ENCODE data around the gene MTARC1. TPM values are rescaled to one million over a fixed set of nuclear protein-coding genes. Genes with fewer than 3 reads are reported as not detected.

MTARC1 gene
- total RNA-seq, 1 experiment from 2014 or later = 0.74 TPM

GRCh38 chr1:220770245-220770913, 16.3 kb upstream of the MTARC1 start:
- TF ChIP-seq TCF7L2 (IDR thresholded peaks at IDR 0.05; ENCODE audit: low read depth, low read length) (no peak), REST (IDR thresholded peaks at IDR 0.05; ENCODE audit: insufficient read depth in 1 of 2, low read depth in 2 of 2, low read length in 1 of 2) (no peak), POLR2AphosphoS5 (IDR thresholded peaks at IDR 0.05; ENCODE audit: low read depth, low read length) (no peak), CTCF (IDR thresholded peaks at IDR 0.05) (no peak), SIN3A (IDR thresholded peaks at IDR 0.05; ENCODE audit: borderline replicate concordance, insufficient read depth, low read depth, low read length) (no peak)
- no peak for DNase-seq (ENCODE audit: low read depth, low spot score)
- in situ Hi-C loops (cut with HindIII; ENCODE audit: low pct_unique_long_range_greater_than_20kb, low sequenced_read_pairs) = no loop called here
- no peak overlapping the region for H3K4me3 ChIP-seq (ENCODE audit: low read depth in 2 of 2, low read length in 2 of 2)
- no peaks in the 10 kb centered on the region for H3K27me3 ChIP-seq (ENCODE audit: control insufficient read depth, insufficient read depth, low read length)
- intact Hi-C loops (cut with micrococcal nuclease; ENCODE audit: unreplicated experiment) = loop anchor here (10.0 kb wide), 1 partner anchor 246 kb away; the partner anchor contains the start of gene MARK1
- no peaks in the 10 kb centered on the region for H3K4me1 ChIP-seq (ENCODE audit: control insufficient read depth, insufficient read depth, low read length)
- H3K27ac ChIP-seq (ENCODE audit: low read length) = no peak overlapping the region
- POLR2A ChIA-PET = no interaction called here
- ATAC-seq = no peak
- H3K9me3 ChIP-seq (ENCODE audit: control insufficient read depth, insufficient read depth, low read depth, low read length) = no peaks in the 10 kb centered on the region
- no peaks in the 10 kb centered on the region for H3K36me3 ChIP-seq (ENCODE audit: control insufficient read depth, insufficient read depth, low read length)
- CTCF ChIA-PET = no interaction called here
- no TSS peak for BruUV-seq (replicated peaks)

- no peak for ATAC-seq
- Histone ChIP-seq H3K4me3 (ENCODE audit: low read depth in 2 of 2, low read length in 2 of 2) (no peak overlapping the region), H3K4me1 (ENCODE audit: control insufficient read depth, insufficient read depth, low read length) (no peaks in the 10 kb centered on the region), H3K9me3 (ENCODE audit: control insufficient read depth, insufficient read depth, low read depth, low read length) (no peaks in the 10 kb centered on the region), H3K27ac (ENCODE audit: low read length) (no peak overlapping the region), H3K27me3 (ENCODE audit: control insufficient read depth, insufficient read depth, low read length) (no peaks in the 10 kb centered on the region), H3K36me3 (ENCODE audit: control insufficient read depth, insufficient read depth, low read length) (no peaks in the 10 kb centered on the region)
- DNase-seq (ENCODE audit: low read depth, low spot score) = no peak
- ChIA-PET CTCF (no interaction called here), POLR2A (no interaction called here)
- TF ChIP-seq POLR2AphosphoS5 (IDR thresholded peaks at IDR 0.05; ENCODE audit: low read depth, low read length) = no peak
- TF ChIP-seq REST (IDR thresholded peaks at IDR 0.05; ENCODE audit: insufficient read depth in 1 of 2, low read depth in 2 of 2, low read length in 1 of 2) = no peak
- TF ChIP-seq CTCF (IDR thresholded peaks at IDR 0.05) = no peak
- TF ChIP-seq SIN3A (IDR thresholded peaks at IDR 0.05; ENCODE audit: borderline replicate concordance, insufficient read depth, low read depth, low read length) = no peak
- TF ChIP-seq TCF7L2 (IDR thresholded peaks at IDR 0.05; ENCODE audit: low read depth, low read length) = no peak
- intact Hi-C loops (cut with micrococcal nuclease; ENCODE audit: unreplicated experiment) = loop anchor here (10.0 kb wide), 1 partner anchor 248 kb away; the partner anchor contains the start of gene MARK1
- BruUV-seq (replicated peaks) = no TSS peak
- in situ Hi-C loops (cut with HindIII; ENCODE audit: low pct_unique_long_range_greater_than_20kb, low sequenced_read_pairs) = no loop called here
Observed at GRCh38 chr1:220772846-220773245, 13.9 kb upstream of the MTARC1 start.

Data from Panc1 (cell line).